Gastroesophageal sphincter (tissue), 4 donors: ENCODE data around the gene DCTN1. TPM values are rescaled to one million over a fixed set of nuclear protein-coding genes. Genes with fewer than 3 reads are reported as not detected.
"Not testable (repeated sequence)": the region's sequence is repeated elsewhere in the genome, so short reads cannot be mapped to it uniquely, and the experiment has no call there.

Experiments used
- ATAC-seq: fragments of 150-250 bp; one replicate; pipeline ENCODE4 v1.9.1; 2016; ENCODE audit warnings: mild to moderate bottlenecking, moderate library complexity
- H3K27ac ChIP-seq, 4 donors: fragments of 200-600 bp; sonication (generic) in 3 of 4; 1 replicate in 3 of 4; 2 replicates in 1 of 4; pipeline ENCODE4 v1.5.1; 2016 to 2019
- H3K27me3 ChIP-seq: fragments of 200-600 bp; sonication (generic); one replicate; pipeline ENCODE4 v1.5.1; 2019
- H3K36me3 ChIP-seq, 2 donors: fragments of 200-600 bp; sonication (generic); one replicate each; pipeline ENCODE4 v1.5.1; 2019; ENCODE audit warnings: control low read depth in 1 of 2
- H3K4me1 ChIP-seq, 3 donors: fragments of 200-600 bp; sonication (generic); 1 replicate in 2 of 3; 2 replicates in 1 of 3; pipeline ENCODE4 v1.5.1; 2016 to 2019; ENCODE audit warnings: control low read depth in 2 of 3
- H3K4me3 ChIP-seq, 2 donors: fragments of 200-600 bp; sonication (generic); one replicate each; pipeline ENCODE4 v1.5.1; 2019; ENCODE audit warnings: mild to moderate bottlenecking in 1 of 2, moderate library complexity in 1 of 2
- H3K9me3 ChIP-seq, 3 donors: fragments of 200-600 bp; sonication (generic); one replicate each; pipeline ENCODE4 v1.5.1; 2017 to 2019; ENCODE audit warnings: control low read depth in 2 of 3
- EP300 ChIP-seq: sonication (generic); formaldehyde crosslinking; IDR thresholded peaks from one replicate; pipeline ENCODE4 v1.6.1; 2017; ENCODE audit warnings: antibody characterized with exemption, mild to moderate bottlenecking
- POLR2A ChIP-seq, 2 donors: fragments of 450-650 bp; IDR thresholded peaks; one replicate each; pipeline ENCODE4 v1.6.1; 2017; ENCODE audit warnings: antibody characterized with exemption in 2 of 2, mild to moderate bottlenecking in 2 of 2, moderate library complexity in 1 of 2
- POLR2AphosphoS5 ChIP-seq: sonication (generic); formaldehyde crosslinking; IDR thresholded peaks from one replicate; pipeline ENCODE4 v1.6.1; 2017; ENCODE audit warnings: antibody characterized with exemption
- WGBS, 2 donors: methylation state at CpG; one replicate each; pipeline ENCODE4 v1.1.5; 2018; ENCODE audit warnings: low coverage in 1 of 2; 5-methylcytosine and 5-hydroxymethylcytosine counted together
- total RNA-seq, 4 donors: library from RNA; depleted of rRNA; stranded (reverse); fragments of >200 nt; gene quantifications; one replicate each; pipeline ENCODE4 v1.1.0, GENCODE V29; 2016
- TF ChIP-seq, protein P1 (sequence below), 4 experiments: fragments of 200-600 bp in 2 of 4; fragments of 450-650 bp in 2 of 4; sonication (generic) in 1 of 4; IDR thresholded peaks; one replicate each; pipeline ENCODE4 v1.5.1; 2017 to 2019; ENCODE audit warnings: antibody characterized with exemption in 4 of 4, mild to moderate bottlenecking in 2 of 4, moderate library complexity in 2 of 4

DCTN1 gene
- total RNA-seq, 4 donors from 2014 or later = 132 to 197 (median 170) TPM

- ATAC-seq = no peak
- TF ChIP-seq, protein P1, sequence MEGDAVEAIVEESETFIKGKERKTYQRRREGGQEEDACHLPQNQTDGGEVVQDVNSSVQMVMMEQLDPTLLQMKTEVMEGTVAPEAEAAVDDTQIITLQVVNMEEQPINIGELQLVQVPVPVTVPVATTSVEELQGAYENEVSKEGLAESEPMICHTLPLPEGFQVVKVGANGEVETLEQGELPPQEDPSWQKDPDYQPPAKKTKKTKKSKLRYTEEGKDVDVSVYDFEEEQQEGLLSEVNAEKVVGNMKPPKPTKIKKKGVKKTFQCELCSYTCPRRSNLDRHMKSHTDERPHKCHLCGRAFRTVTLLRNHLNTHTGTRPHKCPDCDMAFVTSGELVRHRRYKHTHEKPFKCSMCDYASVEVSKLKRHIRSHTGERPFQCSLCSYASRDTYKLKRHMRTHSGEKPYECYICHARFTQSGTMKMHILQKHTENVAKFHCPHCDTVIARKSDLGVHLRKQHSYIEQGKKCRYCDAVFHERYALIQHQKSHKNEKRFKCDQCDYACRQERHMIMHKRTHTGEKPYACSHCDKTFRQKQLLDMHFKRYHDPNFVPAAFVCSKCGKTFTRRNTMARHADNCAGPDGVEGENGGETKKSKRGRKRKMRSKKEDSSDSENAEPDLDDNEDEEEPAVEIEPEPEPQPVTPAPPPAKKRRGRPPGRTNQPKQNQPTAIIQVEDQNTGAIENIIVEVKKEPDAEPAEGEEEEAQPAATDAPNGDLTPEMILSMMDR (IDR thresholded peaks at IDR 0.05) = no peak
- TF ChIP-seq EP300 (no peak), POLR2A (IDR thresholded peaks at IDR 0.05) (no peak), POLR2AphosphoS5 (no peak)
- Histone ChIP-seq H3K4me1 (no peaks in the 10 kb centered on the region), H3K27ac (no peak overlapping the region), H3K36me3 (no peaks in the 10 kb centered on the region), H3K9me3 (no peaks in the 10 kb centered on the region), H3K27me3 (no peaks in the 10 kb centered on the region), H3K4me3 (no peak overlapping the region)
- 89 to 100% methylated on average over 1 of the region's 1 CpG for WGBS, 2 donors
Observed at GRCh38 chr2:74347303-74347702, 32.8 kb downstream of the DCTN1 start.

DNA sequence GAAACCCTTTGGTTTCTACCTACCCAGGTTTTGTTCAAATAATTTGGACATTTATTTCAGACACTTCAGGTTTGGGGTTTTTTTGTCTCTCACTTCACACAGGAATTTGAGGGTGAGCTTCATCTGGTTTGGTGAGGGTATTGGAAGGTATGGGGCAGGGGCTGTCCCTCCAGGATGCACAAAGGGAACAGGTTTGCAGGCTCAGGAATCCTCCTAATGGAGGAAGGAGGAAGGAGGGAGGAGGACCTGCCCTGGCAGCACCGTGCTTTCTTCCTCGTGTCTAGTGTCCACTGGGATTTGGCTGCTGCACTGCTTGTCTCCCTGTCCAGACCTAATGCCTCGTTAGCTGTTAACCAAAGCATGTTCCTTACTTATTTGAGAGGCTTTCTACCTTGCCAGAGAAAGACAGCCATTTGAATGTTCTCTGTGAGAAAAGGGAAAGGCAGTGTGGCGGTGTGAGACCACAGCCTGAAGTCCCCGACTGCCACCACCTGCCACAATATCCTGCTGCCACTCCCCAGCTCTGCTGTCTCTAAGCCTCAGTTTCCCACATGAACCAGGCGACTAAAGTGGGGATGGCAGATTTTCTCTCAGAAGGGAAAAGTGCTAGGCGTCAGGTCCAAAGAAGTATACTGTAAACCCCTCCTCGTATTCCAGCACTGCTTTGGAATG is 34.7 kb downstream of the DCTN1 start:
- 52 to 78% methylated on average over 5 to 7 of the region's 8 CpGs for WGBS, 2 donors
- no peaks in the 10 kb centered on the region for H3K27me3 ChIP-seq
- no peak for TF ChIP-seq POLR2AphosphoS5
- TF ChIP-seq POLR2A (IDR thresholded peaks at IDR 0.05) = no peak
- TF ChIP-seq, protein P1 (IDR thresholded peaks at IDR 0.05) = no peak
- TF ChIP-seq EP300 = no peak

DNA sequence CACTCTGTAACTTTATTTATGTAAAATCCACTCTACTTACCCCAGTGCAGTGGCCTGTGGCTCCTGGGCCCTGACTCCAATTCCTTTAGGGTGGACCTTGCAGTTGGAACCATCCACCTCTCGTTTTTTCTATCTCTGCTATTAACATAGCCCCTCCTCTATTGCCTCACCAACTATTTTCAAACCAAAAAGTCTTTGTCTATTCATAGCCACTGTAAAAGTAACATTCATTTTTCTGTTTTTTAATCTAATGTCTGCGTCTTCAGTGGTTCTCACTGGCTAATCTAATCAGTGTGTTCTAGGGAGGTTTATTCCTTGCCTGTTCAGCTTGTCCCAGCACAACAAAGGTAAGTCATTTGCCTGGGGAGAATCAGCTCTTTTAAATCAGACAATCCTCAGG is 36.8 kb downstream of the DCTN1 start, which contains the start of gene SLC4A5:
SLC4A5 (minus strand) TSS at position 101 of the 400 bp plus-strand sequence. CDS start 28,393 bp downstream, outside the sequence.
- Histone ChIP-seq H3K27ac (no peak within 1 kb of the TSS), H3K9me3 (no peaks in the 10 kb centered on the region), H3K4me1 (no peaks in the 10 kb centered on the region), H3K4me3 (no peak within 1 kb of the TSS), H3K36me3 (no peaks in the 10 kb centered on the region), H3K27me3 (no peaks in the 10 kb centered on the region)
- WGBS, 2 donors = 75 to 78% methylated on average over 1 to 2 of the region's 2 CpGs
- TF ChIP-seq POLR2AphosphoS5 = no peak
- TF ChIP-seq, protein P1 (IDR thresholded peaks at IDR 0.05) = no peak
- no peak for TF ChIP-seq POLR2A (IDR thresholded peaks at IDR 0.05)
- ATAC-seq = no peak

More for the DNA sequence above, 34.7 kb downstream of the DCTN1 start:
- Histone ChIP-seq H3K4me3 (no peak overlapping the region), H3K27ac (no peak overlapping the region), H3K9me3 (no peaks in the 10 kb centered on the region), H3K4me1 (no peaks in the 10 kb centered on the region), H3K36me3 (no peaks in the 10 kb centered on the region)
- ATAC-seq = no peak

DNA sequence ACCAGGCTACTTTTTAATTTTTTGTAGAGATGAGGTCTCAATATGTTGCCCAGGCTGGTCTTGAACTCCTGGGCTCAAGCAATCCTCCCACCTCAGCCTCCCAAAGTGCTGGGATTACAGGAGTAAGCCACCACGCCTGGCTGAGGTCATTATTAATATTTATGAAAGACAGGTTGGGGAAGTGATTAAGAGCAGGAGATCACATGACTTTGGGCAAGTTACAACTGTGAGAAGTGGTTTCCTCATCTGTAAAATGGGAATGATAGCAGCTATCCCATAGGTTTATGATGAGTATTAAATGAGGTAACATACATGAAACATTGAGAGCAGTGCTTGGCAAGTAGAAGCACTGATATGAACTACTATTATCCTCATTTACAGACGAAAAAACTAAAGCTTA is 43.9 kb downstream of the DCTN1 start:
- 63 to 67% methylated on average over 1 to 2 of the region's 2 CpGs for WGBS, 2 donors

GRCh38 chr2:74334931-74335333 is 45.2 kb downstream of the DCTN1 start:
- TF ChIP-seq POLR2A (IDR thresholded peaks at IDR 0.05) = no peak
- TF ChIP-seq, protein P1 (IDR thresholded peaks at IDR 0.05) = peak; percentile 67 to 87 (median 78)
- no peak for TF ChIP-seq EP300
- TF ChIP-seq POLR2AphosphoS5 = no peak
- H3K4me1 ChIP-seq = no peaks in the 10 kb centered on the region
- H3K4me3 ChIP-seq = no peak overlapping the region
- H3K27me3 ChIP-seq = no peaks in the 10 kb centered on the region
- ATAC-seq = peak; percentile 85
- H3K9me3 ChIP-seq = no peaks in the 10 kb centered on the region
- 0 to 33% methylated on average over 2 to 3 of the region's 3 CpGs for WGBS, 2 donors
- H3K27ac ChIP-seq = no peak overlapping the region
- peaks cover 0 to 40% of the 10 kb centered on the region in 2 donors for H3K36me3 ChIP-seq

More for the DNA sequence above, 43.9 kb downstream of the DCTN1 start:
- not testable (repeated sequence) for H3K27ac ChIP-seq, H3K27me3 ChIP-seq, H3K9me3 ChIP-seq, H3K4me3 ChIP-seq, ATAC-seq, H3K4me1 ChIP-seq
- H3K36me3 ChIP-seq = peaks cover 0 to 27% of the 10 kb centered on the region in 2 donors
